ENCODE measurements around the gene PNPLA8.
"Not testable (repeated sequence)": the region's sequence is repeated elsewhere in the genome, so short reads cannot be mapped to it uniquely, and the experiment has no call there.

The PNPLA8 gene

GRCh38 chr7:108468246-108468645, 57.7 kb downstream of the PNPLA8 start:
- DNase-seq, result no peak

DNA sequence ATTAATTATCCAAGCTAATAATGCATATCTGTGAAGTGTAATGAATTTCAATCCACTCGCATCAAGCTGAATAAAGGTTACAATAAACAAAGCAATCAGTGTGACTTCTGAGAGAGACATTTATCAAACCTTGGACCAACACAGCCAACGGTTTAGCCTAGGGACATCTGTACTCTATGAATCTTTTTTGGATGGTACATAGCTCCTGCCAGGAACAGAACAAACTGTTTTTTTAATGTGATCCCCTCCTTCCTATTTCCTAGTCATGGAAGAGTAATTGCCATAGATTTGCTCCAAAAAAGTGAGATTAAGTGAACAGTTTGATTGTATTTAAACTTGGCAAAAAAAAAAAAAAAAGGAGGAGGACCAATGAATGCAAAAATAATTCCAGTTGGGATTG, 58.5 kb downstream of the PNPLA8 start:
- no peak for DNase-seq

- not testable (repeated sequence) for DNase-seq
Observed at GRCh38 chr7:108466322-108466721, 59.6 kb downstream of the PNPLA8 start.

- no peak for DNase-seq
Observed at GRCh38 chr7:108464743-108465142, 61.2 kb downstream of the PNPLA8 start.

DNA sequence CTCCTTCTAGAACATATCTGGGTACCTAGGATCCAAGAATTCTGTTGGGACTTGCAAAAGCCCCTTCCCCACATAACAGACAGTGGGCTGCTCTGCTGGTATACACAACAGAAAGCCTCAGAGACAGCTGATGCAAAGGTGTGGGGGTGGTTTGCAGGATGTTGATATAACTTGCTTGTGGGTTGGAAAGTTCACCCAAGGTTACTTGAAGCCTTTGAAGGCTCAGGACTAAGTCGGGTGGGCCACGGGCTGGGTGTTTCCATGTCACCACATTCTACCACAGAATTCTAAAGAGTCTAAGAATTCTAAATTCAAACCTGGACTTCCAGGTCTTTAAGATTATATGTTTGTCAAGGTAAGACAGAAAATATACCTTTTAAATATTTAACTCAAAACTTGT, 62.3 kb downstream of the PNPLA8 start:
- peak; percentile 16 for DNase-seq

- DNase-seq, result no peak
Observed at GRCh38 chr7:108461840-108462239, 64.1 kb downstream of the PNPLA8 start.

- DNase-seq, result no peak
Observed at GRCh38 chr7:108460964-108461363, 65.0 kb downstream of the PNPLA8 start.

GRCh38 chr7:108459922-108460551, 65.9 kb downstream of the PNPLA8 start:
- DNase-seq, result no peak

DNA sequence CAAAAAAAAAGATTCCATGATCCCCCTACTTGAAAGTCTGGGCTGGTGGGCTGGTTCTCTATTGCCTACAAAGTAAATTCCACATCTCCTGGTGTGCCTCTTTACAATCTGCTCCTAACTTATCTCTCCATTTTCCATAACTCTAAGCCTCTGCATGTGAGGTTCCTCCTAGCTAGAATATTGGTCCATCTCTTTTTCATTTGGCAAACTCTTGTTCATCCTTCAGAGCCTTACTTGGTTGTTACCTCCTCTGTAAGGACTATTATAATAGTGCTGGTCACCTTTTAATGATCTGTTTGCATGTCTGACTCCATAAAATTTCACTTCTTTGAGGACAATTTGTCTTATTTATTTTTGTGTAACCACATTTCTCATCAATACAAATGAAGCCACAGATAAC, 68.1 kb downstream of the PNPLA8 start:
- DNase-seq, result no peak

GRCh38 chr7:108456845-108457540, 68.9 kb downstream of the PNPLA8 start:
- no peak for DNase-seq

DNA sequence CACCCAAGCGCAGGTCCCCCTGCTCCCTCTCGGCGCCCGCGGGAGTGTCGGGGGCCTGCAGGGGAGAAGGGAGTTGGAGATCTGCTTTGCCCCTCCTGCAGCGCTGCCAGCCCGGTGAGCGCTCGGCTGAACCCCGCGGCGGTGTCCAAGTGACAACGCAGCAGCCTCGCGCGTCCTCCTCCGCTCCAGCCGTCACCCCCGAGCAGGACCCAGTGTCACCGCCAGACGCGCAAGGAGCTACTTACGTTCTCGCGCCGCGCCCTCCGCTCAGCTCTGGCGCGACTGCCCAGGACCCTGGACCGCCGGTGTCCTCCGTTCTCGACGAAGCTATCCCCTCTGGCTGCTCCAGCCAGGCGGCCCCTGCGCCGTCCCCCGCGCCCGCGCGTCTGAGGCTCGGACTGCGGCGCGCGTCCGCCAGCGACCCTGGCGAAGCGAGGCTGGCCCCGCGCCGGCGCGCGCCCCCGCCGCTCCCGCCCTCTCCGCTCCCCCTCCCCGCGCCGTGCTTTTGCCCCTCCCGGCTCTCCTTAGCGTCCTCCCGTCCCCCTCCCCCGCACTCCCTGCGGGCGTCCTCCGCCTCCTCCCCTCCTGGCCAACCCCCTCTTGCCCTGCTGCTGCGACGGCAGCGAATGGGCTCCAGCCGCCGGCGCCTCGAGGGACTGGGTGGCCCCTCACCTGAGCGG, 69.8 kb downstream of the PNPLA8 start, which contains the start of gene NRCAM:
NRCAM (minus strand) TSS at position 439 of the 680 bp plus-strand sequence. CDS start 216,372 bp downstream, outside the sequence.
- no peak for DNase-seq

DNA sequence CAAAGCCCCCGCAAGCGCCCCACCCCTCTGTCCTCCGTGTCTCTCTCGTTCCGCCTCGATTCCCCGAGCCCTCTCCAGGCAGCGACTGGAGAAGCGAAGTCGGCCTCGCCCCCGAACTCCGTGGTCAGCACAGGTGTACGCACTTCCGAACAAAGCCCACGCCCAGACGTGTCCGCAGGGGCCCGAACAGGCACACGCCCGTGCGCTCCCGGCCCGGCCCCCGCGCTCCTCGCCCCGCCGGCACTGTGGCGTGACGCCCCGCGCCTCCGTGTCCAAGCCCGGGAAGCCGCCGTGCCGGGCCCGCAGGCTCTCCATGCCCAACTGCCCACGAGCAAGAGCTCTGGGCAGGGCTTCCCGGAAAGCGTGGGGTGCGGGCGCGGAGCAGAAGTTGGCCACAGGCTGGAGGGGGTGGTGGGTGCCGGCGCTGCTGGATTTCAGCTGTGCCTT, 70.4 kb downstream of the PNPLA8 start:
- no peak for DNase-seq

- no peak for DNase-seq
Observed at GRCh38 chr7:108454674-108455550, 71.0 kb downstream of the PNPLA8 start.

DNA sequence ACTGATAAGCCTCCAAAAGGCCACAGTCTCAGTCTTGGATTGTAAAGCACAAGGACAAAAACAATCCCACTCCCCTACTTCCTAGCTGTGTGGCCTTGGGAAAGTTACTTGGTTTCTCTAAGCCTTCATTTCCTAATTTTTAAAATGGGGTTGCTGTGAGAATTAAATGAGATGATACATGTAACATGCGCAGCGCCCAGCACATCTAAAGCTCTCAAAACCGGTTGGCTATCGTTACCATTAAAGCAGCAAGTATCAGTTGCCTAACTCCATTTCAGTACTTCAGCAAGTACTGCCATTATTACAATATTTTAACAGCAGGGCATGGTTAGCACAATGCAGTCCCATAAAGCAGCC, 71.6 kb downstream of the PNPLA8 start:
- DNase-seq, result no peak

DNA sequence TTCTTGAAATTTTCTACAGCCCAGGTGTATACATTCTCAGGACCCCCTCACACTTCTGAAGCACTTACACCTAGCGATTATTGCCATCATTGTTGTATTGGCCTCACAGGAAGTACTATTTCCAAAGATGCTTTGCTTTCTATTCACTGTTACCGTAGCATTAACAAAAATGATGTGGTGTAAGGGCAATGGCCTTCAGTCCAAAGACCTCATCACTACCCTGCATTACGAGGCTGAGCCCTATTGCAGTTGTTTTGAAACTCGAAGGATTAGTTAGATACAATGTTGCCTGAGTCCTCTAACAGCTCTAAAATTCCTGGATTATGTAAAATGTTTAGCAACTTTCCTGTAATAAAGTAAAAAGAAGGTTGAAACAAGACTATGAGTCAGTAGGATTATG, 72.6 kb downstream of the PNPLA8 start:
- DNase-seq, result no peak

DNA sequence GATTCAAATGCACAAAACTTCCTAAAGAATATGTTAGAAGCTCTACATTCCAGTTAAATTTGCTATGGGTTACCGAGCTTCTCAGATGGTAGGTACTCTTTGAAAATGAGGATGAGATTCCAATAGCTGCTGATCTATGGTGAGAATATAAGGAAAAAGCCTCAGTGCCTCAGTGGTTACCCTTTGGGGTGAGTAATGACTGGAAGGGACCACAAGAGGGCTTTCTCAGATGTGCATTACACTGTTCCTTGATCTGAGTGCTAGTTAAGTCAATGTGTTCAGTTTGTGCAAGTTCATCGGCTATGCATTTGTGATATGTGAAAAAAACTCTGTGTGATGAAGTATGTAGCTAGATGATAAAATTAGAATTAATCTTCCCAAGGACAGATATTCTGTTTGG, 73.2 kb downstream of the PNPLA8 start:
- DNase-seq, result peak; percentile 22

GRCh38 chr7:108451296-108451848, 74.6 kb downstream of the PNPLA8 start:
- DNase-seq, result no peak

GRCh38 chr7:108450160-108450559, 75.8 kb downstream of the PNPLA8 start:
- DNase-seq, result no peak

DNA sequence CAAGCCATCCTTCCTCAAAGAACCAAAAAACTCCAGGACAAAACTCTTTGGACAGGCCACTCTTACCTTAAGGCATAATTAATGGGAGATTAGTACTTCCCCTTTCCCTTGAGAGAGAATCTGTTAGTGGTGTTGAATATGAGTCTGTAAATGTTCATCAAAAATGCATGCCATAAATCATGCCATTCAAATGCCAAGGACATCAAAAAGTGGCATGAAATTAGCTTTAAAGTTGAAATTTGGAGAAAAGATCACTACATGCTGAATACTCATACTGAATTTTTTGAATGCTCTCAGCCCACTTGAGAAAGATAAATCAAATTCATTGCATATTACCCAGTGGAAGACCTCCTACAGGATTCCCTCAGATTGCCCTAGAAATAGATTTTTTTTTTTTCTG, 76.4 kb downstream of the PNPLA8 start:
- no peak for DNase-seq

DNA sequence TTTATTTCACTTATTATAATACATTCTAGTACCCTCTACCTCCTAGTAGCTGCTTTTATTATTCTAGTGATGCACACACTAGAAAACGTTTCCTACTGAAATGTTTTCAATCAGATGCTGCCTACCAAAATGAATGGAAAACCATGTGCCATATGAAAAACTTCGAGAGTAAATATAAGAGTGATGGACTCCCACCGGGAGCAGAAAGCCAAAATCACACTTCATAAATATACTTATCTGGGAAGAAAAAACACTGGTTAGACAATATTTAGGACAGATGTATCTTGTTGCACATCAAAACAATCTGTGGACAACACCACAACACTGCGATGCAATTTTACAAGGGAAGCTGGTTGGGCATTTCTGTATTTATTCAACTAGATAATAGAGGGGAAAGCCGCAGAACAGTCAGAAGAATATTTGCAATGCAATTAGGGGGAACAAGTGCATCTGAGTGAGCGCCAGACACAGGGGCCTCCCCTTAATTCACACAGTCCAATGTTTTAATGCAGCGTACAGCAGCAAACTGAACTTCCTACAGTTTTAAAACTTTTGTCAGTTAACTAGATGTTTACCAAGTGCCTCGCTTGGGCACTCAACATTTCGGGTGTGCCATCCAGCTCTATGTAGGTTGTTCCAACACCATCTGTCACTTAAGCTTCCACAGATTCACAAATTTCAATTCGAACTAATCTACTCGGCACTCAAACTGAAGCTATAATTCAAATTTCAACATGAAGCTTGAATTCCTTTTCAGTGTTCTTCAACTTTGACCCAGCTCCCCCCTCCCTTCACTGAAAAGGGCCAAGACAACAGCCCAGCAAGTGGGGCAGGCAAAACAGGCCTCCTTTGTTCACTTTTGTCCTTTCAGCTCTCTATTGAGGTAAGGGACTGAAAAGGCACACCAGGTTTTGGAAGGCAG, 77.1 kb downstream of the PNPLA8 start:
- DNase-seq, result no peak

- no peak for DNase-seq
Observed at GRCh38 chr7:108442039-108442568, 83.8 kb downstream of the PNPLA8 start.
